GM23338 (cell line): ENCODE data around the gene ZBTB42.

ENCODE experiments used
- CREB1 ChIP-seq: fragments of 250-450 bp; sonication (Bioruptor Pico); IDR thresholded peaks from 2 replicates; pipeline ENCODE4 v1.5.0; 2020; ENCODE audit warnings: low read depth, mild to moderate bottlenecking, moderate library complexity
- CTCF ChIP-seq, 2 experiments: fragments of 200-600 bp in 1 of 2; sonication (generic) in 1 of 2; conservative IDR thresholded peaks; 2 replicates each; pipeline versions ENCODE4 v1.5.1 to v1.6.1; 2016 to 2017; ENCODE audit warnings: antibody characterized with exemption in 2 of 2, low read depth in 2 of 2, mild to moderate bottlenecking in 2 of 2, moderate library complexity in 1 of 2
- ETS1 ChIP-seq: IDR thresholded peaks from 2 replicates; pipeline ENCODE4 v1.6.1; 2016; ENCODE audit warnings: antibody characterized with exemption
- EZH2 ChIP-seq: fragments of 200-600 bp; sonication (generic); IDR thresholded peaks from one replicate; pipeline ENCODE4 v1.8.0; 2017; ENCODE audit warnings: antibody characterized with exemption, mild to moderate bottlenecking, low read depth; ENCODE audit not compliant: unreplicated experiment
- EZH2phosphoT487 ChIP-seq: fragments of 200-600 bp; sonication (generic); IDR thresholded peaks from one replicate; pipeline ENCODE4 v1.8.1; 2018; ENCODE audit warnings: antibody characterized with exemption; ENCODE audit not compliant: unreplicated experiment
- NANOG ChIP-seq: IDR thresholded peaks from 2 replicates; pipeline ENCODE4 v1.6.1; 2016; ENCODE audit warnings: antibody characterized with exemption, borderline replicate concordance
- POLR2AphosphoS5 ChIP-seq: IDR thresholded peaks from 2 replicates; pipeline ENCODE4 v1.6.1; 2016; ENCODE audit warnings: antibody characterized with exemption, low read depth
- REST ChIP-seq: IDR thresholded peaks from one replicate; pipeline ENCODE4 v1.6.1; 2018; ENCODE audit warnings: antibody characterized with exemption; ENCODE audit not compliant: unreplicated experiment
- STAT1 ChIP-seq: IDR thresholded peaks from one replicate; pipeline ENCODE4 v1.6.1; 2016; ENCODE audit warnings: antibody characterized with exemption; ENCODE audit not compliant: unreplicated experiment

GRCh38 chr14:104813286-104813685 lies 12.4 kb downstream of the ZBTB42 start:
- no peak for TF ChIP-seq CTCF (conservative IDR thresholded peaks at IDR 0.05; ENCODE audit: low read depth in 2 of 2)
- TF ChIP-seq POLR2AphosphoS5, result no peak
- no peak for TF ChIP-seq CREB1 (CRISPR knock-in tag)
- no peak for TF ChIP-seq REST
- TF ChIP-seq EZH2phosphoT487, result no peak
- TF ChIP-seq NANOG, result no peak
- TF ChIP-seq STAT1, result no peak
- no peak for TF ChIP-seq EZH2
- no peak for TF ChIP-seq ETS1
